NCI-H2227 (cell line): ENCODE results near the gene ZFC3H1.
A peak's percentile ranks its signal among the peaks of the same experiment; 100 is the strongest.

Experiments
- DNase-seq: peaks from one replicate; lab custom pipeline; 2025; ENCODE audit not compliant: unreplicated experiment; lab: John Stamatoyannopoulos, UW

Gene ZFC3H1

GRCh38 chr12:71684081-71684480 lies 20.4 kb upstream of the ZFC3H1 start:
- DNase-seq, result no peak

GRCh38 chr12:71683633-71684032 lies 20.0 kb upstream of the ZFC3H1 start:
- no peak for DNase-seq

GRCh38 chr12:71682466-71682865 lies 18.8 kb upstream of the ZFC3H1 start:
- DNase-seq, result no peak

GRCh38 chr12:71671816-71672215 lies 8.2 kb upstream of the ZFC3H1 start:
- DNase-seq, result no peak

- DNase-seq, result no peak
Observed at GRCh38 chr12:71671311-71671710, 7.7 kb upstream of the ZFC3H1 start.

- DNase-seq, result no peak
Observed at GRCh38 chr12:71666259-71666658, 2.6 kb upstream of the ZFC3H1 start.

GRCh38 chr12:71665090-71665463 lies 1.4 kb upstream of the ZFC3H1 start:
- DNase-seq, result no peak

GRCh38 chr12:71664411-71665089 lies 902 bp upstream of the ZFC3H1 start:
- no peak for DNase-seq

- peak; percentile 65 for DNase-seq
Observed at GRCh38 chr12:71662849-71663560, 643 bp downstream of the ZFC3H1 start.

- no peak for DNase-seq
Observed at GRCh38 chr12:71661977-71662530, 1.6 kb downstream of the ZFC3H1 start.

GRCh38 chr12:71656740-71657139 lies 6.9 kb downstream of the ZFC3H1 start:
- no peak for DNase-seq

GRCh38 chr12:71655907-71656306 lies 7.7 kb downstream of the ZFC3H1 start:
- no peak for DNase-seq

GRCh38 chr12:71655495-71655894 lies 8.2 kb downstream of the ZFC3H1 start:
- no peak for DNase-seq

GRCh38 chr12:71654200-71654599 lies 9.4 kb downstream of the ZFC3H1 start:
- no peak for DNase-seq

- DNase-seq, result no peak
Observed at GRCh38 chr12:71653137-71653536, 10.5 kb downstream of the ZFC3H1 start.

GRCh38 chr12:71652656-71653055 lies 11.0 kb downstream of the ZFC3H1 start:
- DNase-seq, result no peak

- no peak for DNase-seq
Observed at GRCh38 chr12:71649401-71649800, 14.2 kb downstream of the ZFC3H1 start.

GRCh38 chr12:71648537-71648936 lies 15.1 kb downstream of the ZFC3H1 start:
- no peak for DNase-seq

- DNase-seq, result no peak
Observed at GRCh38 chr12:71646512-71646911, 17.1 kb downstream of the ZFC3H1 start.

- no peak for DNase-seq
Observed at GRCh38 chr12:71645268-71645667, 18.4 kb downstream of the ZFC3H1 start.

- no peak for DNase-seq
Observed at GRCh38 chr12:71642264-71642663, 21.4 kb downstream of the ZFC3H1 start.

GRCh38 chr12:71641390-71641789 lies 22.3 kb downstream of the ZFC3H1 start:
- no peak for DNase-seq
